SU-DHL-6 (cell line): ENCODE measurements around the gene CT45A9.
"Not testable (repeated sequence)": the region's sequence is repeated elsewhere in the genome, so short reads cannot be mapped to it uniquely, and the experiment has no call there.

ENCODE experiments used
- H2AFZ ChIP-seq: fragments of 200-600 bp; sonication (generic); 2 replicates; pipeline ENCODE4 v1.6.1; 2014; ENCODE audit warnings: low read depth, mild to moderate bottlenecking, moderate library complexity, mixed read lengths, antibody characterized with exemption, low read length; ENCODE audit not compliant: severe bottlenecking
- H3F3A ChIP-seq: fragments of 200-600 bp; shearing (Covaris generic); 2 replicates; pipeline ENCODE4 v1.6.0; 2016; ENCODE audit warnings: antibody characterized with exemption, mild to moderate bottlenecking; ENCODE audit not compliant: insufficient read depth
- H3K27ac ChIP-seq: fragments of 200-600 bp; sonication (generic); 2 replicates; pipeline ENCODE4 v1.5.1; 2016; ENCODE audit warnings: low read depth, mild to moderate bottlenecking, low read length, moderate library complexity, mixed read lengths
- H3K27me3 ChIP-seq: fragments of 200-600 bp; sonication (generic), shearing (Covaris generic); 2 replicates; pipeline ENCODE4 v1.6.0; 2014; ENCODE audit warnings: mild to moderate bottlenecking, low read length
- H3K36me3 ChIP-seq: fragments of 200-600 bp; sonication (generic); 2 replicates; pipeline ENCODE4 v1.6.1; 2014; ENCODE audit warnings: mild to moderate bottlenecking, low read length, mixed read lengths
- H3K4me2 ChIP-seq: fragments of 300-600, 200-600 bp; shearing (Covaris generic), sonication (generic); 2 replicates; pipeline ENCODE4 v1.6.0; 2014; ENCODE audit warnings: low read length, low read depth, mild to moderate bottlenecking; ENCODE audit not compliant: poor library complexity, severe bottlenecking
- H3K4me3 ChIP-seq: fragments of 200-600 bp; sonication (generic); 2 replicates; pipeline ENCODE4 v1.5.1; 2014; ENCODE audit warnings: antibody characterized with exemption, low read length, mild to moderate bottlenecking, mixed read lengths; ENCODE audit not compliant: insufficient read depth, poor library complexity, severe bottlenecking
- H3K79me2 ChIP-seq: fragments of 200-600 bp; sonication (generic); 2 replicates; pipeline ENCODE4 v1.6.1; 2014; ENCODE audit warnings: mild to moderate bottlenecking, low read length, moderate library complexity; ENCODE audit not compliant: insufficient read depth
- H3K9ac ChIP-seq: fragments of 200-600 bp; sonication (generic); 2 replicates; pipeline ENCODE4 v1.7.0; 2014; ENCODE audit warnings: mild to moderate bottlenecking, low read length
- H3K9me2 ChIP-seq: fragments of 200-600 bp; sonication (generic); replicated peaks from 2 replicates; pipeline ENCODE4 v1.6.1; 2014; ENCODE audit warnings: low read length; ENCODE audit not compliant: insufficient read depth
- H3K9me3 ChIP-seq: fragments of 200-600 bp; sonication (generic); 2 replicates; pipeline ENCODE4 v1.6.1; 2014; ENCODE audit warnings: low read length, mixed read lengths; ENCODE audit not compliant: insufficient read depth
- H4K20me1 ChIP-seq: fragments of 200-600 bp; sonication (generic); 2 replicates; pipeline ENCODE4 v1.6.1; 2014; ENCODE audit warnings: low read depth, mild to moderate bottlenecking, antibody characterized with exemption, low read length, moderate library complexity, mixed read lengths

The CT45A9 gene

DNA sequence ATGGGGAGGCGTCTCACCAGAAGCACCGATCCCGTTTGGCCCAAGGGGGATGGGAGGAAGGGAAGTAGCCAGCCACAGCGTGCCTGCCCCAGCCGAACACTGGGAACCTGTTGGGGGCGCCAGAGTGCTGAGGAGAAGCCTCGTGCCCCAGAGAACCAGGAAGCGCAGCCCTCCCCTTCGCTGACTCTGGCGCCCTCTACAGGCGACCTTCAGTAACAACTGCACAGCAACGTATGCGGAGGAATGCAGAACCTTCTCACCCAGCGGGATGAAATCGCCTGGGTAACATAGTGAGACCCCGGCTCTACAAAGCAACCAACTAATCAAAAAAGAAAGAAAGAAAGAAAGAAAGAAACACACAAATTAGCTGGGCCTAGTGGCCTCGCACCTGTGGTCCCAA is 17.2 kb downstream of the CT45A9 start, which contains the start of gene CT45A8:
Gene CT45A8 (minus strand): TSS at position 101 of the 400 bp plus-strand sequence. CDS start 3,755 bp downstream, outside the sequence.
- H3K9me2 ChIP-seq, H3F3A ChIP-seq, H3K79me2 ChIP-seq, H3K4me3 ChIP-seq, H3K27me3 ChIP-seq, H2AFZ ChIP-seq, H3K27ac ChIP-seq, H3K9me3 ChIP-seq, H3K4me2 ChIP-seq, H3K36me3 ChIP-seq, H3K9ac ChIP-seq, H4K20me1 ChIP-seq: not testable (repeated sequence)

DNA sequence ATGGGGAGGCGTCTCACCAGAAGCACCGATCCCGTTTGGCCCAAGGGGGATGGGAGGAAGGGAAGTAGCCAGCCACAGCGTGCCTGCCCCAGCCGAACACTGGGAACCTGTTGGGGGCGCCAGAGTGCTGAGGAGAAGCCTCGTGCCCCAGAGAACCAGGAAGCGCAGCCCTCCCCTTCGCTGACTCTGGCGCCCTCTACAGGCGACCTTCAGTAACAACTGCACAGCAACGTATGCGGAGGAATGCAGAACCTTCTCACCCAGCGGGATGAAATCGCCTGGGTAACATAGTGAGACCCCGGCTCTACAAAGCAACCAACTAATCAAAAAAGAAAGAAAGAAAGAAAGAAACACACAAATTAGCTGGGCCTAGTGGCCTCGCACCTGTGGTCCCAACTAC is 34.4 kb downstream of the CT45A9 start, which contains the start of gene CT45A7:
Gene CT45A7 (minus strand): TSS at position 101 of the 400 bp plus-strand sequence. CDS start 3,747 bp downstream, outside the sequence.
- H3K4me3 ChIP-seq, H3K9me2 ChIP-seq, H4K20me1 ChIP-seq, H3K27ac ChIP-seq, H3K9me3 ChIP-seq, H3K9ac ChIP-seq, H3F3A ChIP-seq, H3K36me3 ChIP-seq, H3K4me2 ChIP-seq, H3K79me2 ChIP-seq, H3K27me3 ChIP-seq, H2AFZ ChIP-seq: not testable (repeated sequence)

DNA sequence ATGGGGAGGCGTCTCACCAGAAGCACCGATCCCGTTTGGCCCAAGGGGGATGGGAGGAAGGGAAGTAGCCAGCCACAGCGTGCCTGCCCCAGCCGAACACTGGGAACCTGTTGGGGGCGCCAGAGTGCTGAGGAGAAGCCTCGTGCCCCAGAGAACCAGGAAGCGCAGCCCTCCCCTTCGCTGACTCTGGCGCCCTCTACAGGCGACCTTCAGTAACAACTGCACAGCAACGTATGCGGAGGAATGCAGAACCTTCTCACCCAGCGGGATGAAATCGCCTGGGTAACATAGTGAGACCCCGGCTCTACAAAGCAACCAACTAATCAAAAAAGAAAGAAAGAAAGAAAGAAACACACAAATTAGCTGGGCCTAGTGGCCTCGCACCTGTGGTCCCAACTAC is 51.7 kb downstream of the CT45A9 start, which contains the start of gene CT45A2:
Gene CT45A2 (minus strand): TSS at position 101 of the 400 bp plus-strand sequence. CDS start 3,747 bp downstream, outside the sequence.
- H2AFZ ChIP-seq, H3K4me3 ChIP-seq, H3K27me3 ChIP-seq, H3K36me3 ChIP-seq, H3K79me2 ChIP-seq, H4K20me1 ChIP-seq, H3F3A ChIP-seq, H3K9me2 ChIP-seq, H3K9me3 ChIP-seq, H3K4me2 ChIP-seq, H3K27ac ChIP-seq, H3K9ac ChIP-seq: not testable (repeated sequence)
